ENCODE measurements around the gene ARL15. TPM values are rescaled to one million over a fixed set of nuclear protein-coding genes. Genes with fewer than 3 reads are reported as not detected.

The ARL15 gene
- total RNA-seq, 4 donors from 2014 or later: 8.5 to 19.1 (median 12.0) TPM

DNA sequence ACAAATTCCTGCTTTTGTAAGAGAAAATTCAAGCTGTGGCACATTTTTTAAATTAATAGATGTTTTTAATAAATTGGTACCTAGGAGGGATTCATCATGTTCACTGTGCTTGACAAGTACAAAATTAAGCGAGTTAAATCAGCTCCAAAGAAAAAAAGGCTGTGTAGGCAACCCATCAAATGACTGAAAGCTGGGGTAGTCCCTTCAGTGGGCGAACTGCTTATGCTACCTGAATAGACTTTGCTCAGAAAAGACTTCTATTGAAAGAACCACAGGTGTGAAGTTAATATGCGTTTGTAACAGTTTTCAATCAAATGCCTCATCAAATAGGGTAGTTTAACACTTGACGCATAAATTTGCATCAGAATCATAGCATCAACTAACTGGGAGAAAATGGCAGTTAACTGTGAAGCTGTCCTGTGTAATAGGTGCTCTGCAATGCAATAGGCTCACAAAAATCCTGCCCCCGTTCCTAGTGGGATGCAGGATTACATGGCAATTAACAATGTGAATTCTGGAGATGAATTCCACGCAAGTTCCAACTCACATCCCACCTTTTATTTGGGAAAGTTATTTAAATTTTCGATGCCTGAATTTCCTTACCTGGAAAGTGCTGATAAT, 14.4 kb upstream of the ARL15 start:
- DNase-seq: no peak
- WGBS, 2 donors: 80 to 88% methylated on average over 7 of the region's 7 CpGs

DNA sequence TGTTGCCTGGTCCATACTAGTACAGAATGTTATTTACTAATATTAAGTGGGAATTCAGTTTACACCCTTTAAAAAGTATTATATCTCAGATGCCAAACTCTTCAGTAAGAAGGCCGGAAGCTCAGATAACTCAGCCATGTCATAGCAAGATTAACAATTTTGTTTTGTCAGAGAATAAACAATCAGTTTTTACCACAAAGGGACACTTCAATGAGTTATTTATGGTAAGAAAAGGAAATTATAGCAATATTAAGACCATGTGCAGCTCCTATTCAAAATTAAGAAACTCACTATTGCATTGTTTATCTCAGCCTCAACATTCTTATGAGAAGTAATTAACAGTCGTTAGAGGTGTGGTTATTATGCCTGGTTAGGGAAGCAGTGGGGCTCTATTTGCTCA, 13.1 kb upstream of the ARL15 start:
- Histone ChIP-seq H3K27me3 (no peaks in the 10 kb centered on the region), H3K4me1 (no peaks in the 10 kb centered on the region), H3K9me3 (no peaks in the 10 kb centered on the region), H3K4me3 (no peak overlapping the region), H3K27ac (no peak overlapping the region), H3K36me3 (no peaks in the 10 kb centered on the region)
- no peak for DNase-seq
- intact Hi-C loops (cut with DNase I): no loop called here
- WGBS, 2 donors: 53 to 72% methylated on average over 2 of the region's 2 CpGs
- TF ChIP-seq, protein P1, sequence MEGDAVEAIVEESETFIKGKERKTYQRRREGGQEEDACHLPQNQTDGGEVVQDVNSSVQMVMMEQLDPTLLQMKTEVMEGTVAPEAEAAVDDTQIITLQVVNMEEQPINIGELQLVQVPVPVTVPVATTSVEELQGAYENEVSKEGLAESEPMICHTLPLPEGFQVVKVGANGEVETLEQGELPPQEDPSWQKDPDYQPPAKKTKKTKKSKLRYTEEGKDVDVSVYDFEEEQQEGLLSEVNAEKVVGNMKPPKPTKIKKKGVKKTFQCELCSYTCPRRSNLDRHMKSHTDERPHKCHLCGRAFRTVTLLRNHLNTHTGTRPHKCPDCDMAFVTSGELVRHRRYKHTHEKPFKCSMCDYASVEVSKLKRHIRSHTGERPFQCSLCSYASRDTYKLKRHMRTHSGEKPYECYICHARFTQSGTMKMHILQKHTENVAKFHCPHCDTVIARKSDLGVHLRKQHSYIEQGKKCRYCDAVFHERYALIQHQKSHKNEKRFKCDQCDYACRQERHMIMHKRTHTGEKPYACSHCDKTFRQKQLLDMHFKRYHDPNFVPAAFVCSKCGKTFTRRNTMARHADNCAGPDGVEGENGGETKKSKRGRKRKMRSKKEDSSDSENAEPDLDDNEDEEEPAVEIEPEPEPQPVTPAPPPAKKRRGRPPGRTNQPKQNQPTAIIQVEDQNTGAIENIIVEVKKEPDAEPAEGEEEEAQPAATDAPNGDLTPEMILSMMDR (IDR thresholded peaks at IDR 0.05): no peak
- TF ChIP-seq POLR2A (IDR thresholded peaks at IDR 0.05): no peak

More for the DNA sequence above, 14.4 kb upstream of the ARL15 start:
- H3K4me1 ChIP-seq: no peaks in the 10 kb centered on the region
- no peaks in the 10 kb centered on the region for H3K36me3 ChIP-seq
- TF ChIP-seq POLR2A (IDR thresholded peaks at IDR 0.05): no peak
- TF ChIP-seq, protein P1 (IDR thresholded peaks at IDR 0.05): no peak
- H3K27ac ChIP-seq: no peak overlapping the region
- H3K27me3 ChIP-seq: no peaks in the 10 kb centered on the region
- intact Hi-C loops (cut with DNase I): no loop called here
- no peak overlapping the region for H3K4me3 ChIP-seq
- H3K9me3 ChIP-seq: no peaks in the 10 kb centered on the region

DNA sequence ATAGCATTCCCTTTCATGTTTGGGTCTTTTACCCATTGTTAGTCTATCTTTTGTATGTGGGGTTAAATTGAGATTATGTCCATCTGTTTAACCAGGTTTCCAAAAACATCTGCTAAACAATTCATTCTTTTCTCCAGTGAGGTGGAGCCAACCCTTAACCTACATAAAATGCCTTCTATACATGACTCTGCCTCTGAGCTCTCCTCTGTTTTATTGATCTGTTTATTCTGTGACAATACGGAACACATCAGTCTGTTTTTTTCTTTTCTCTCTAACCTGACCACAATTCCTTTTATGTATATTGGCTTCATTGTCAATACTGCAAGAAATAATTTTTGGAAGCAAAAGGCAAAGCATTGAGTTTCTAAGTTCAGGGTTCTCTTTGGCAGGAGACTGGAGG, 9.9 kb upstream of the ARL15 start:
- Histone ChIP-seq H3K4me1 (peaks cover 0 to 5% (median 0%) of the 10 kb centered on the region in 3 donors), H3K27ac (no peak overlapping the region), H3K27me3 (no peaks in the 10 kb centered on the region), H3K9me3 (no peaks in the 10 kb centered on the region), H3K36me3 (no peaks in the 10 kb centered on the region), H3K4me3 (no peak overlapping the region)
- no peak for TF ChIP-seq POLR2A (IDR thresholded peaks at IDR 0.05)
- TF ChIP-seq, protein P1 (IDR thresholded peaks at IDR 0.05): no peak
- 81 to 95% methylated on average over 1 of the region's 1 CpG for WGBS, 2 donors
- DNase-seq: no peak
- intact Hi-C loops (cut with DNase I): no loop called here

DNA sequence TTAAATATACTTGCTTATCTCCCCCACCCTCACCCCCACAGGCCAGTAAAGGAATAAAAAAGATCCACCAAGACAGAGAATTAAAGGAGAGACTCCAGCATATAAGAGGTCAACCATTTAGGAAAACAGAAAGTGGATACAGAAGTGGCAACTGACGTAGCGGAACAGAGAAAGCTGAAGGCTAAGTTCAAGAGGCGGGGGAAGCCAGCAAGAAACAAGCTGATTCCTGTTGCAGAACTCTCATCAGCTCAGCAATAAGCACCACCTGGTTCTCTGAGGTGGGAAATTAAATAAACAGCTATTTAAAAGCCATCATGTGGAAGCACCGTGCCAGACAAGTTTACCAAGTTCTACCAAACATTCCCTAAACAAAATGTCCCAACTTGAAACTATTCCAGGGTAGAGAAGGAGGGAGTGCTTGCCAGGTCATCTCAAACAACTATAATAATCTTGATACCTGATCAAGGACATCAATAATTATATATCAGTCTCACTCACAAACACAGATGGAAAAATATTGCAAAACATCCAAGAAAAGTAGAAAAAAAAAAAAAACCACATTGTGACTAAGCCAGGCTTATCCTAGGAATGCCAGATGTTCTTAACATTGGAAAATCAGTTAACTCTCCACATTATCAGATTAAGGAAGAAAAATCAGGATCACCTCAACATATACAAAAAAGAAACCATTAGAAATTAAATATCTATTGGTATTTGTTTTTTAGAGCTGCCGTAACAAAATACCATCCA, 7.3 kb upstream of the ARL15 start:
- no peak for DNase-seq
- Histone ChIP-seq H3K4me1 (peaks cover 0 to 5% (median 0%) of the 10 kb centered on the region in 3 donors), H3K9me3 (no peaks in the 10 kb centered on the region), H3K36me3 (no peaks in the 10 kb centered on the region), H3K27me3 (no peaks in the 10 kb centered on the region), H3K27ac (no peak overlapping the region), H3K4me3 (no peak overlapping the region)
- TF ChIP-seq, protein P1 (IDR thresholded peaks at IDR 0.05): no peak
- no peak for TF ChIP-seq POLR2A (IDR thresholded peaks at IDR 0.05)
- WGBS, 2 donors: 53 to 54% methylated on average over 5 of the region's 5 CpGs
- intact Hi-C loops (cut with DNase I): no loop called here

DNA sequence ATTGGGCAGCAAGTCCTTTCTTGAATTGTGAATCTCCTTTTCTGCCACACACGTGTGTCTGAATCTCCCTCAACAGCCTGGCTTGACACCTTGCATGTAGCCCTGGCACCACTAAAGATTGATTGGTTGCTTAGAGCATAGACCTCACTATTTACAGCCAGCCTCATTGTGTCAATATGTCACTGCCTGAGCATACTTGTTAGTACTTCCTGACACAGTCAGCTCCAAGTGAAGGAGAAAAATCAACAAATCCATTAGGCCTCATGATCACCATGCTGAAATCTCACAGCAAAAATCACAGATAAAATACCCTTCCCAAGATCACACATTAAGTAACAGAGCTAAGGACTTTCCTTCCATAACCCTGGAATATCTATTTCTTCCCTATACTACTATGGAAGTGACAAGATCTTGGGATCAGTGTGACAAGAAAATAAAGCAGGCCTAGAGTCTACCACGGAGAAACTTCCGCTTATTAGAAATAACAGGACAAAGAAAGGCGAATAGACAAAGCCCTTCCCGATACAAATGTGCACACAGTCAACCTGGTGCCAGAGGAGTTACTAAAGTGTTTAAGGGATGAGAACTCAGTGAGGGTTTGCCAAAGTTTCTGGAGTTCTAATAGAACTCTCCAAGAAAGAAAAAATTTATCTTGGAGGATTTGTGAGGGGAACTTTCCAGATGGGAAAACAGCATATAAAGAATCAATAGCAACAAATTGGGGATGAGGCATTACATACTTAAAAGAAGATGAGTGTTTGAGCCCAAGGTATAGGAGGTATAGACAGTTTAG, 5.6 kb upstream of the ARL15 start:
- no peak overlapping the region for H3K27ac ChIP-seq
- TF ChIP-seq POLR2A (IDR thresholded peaks at IDR 0.05): no peak
- TF ChIP-seq, protein P1 (IDR thresholded peaks at IDR 0.05): no peak
- no peaks in the 10 kb centered on the region for H3K36me3 ChIP-seq
- intact Hi-C loops (cut with DNase I): no loop called here
- no peaks in the 10 kb centered on the region for H3K27me3 ChIP-seq
- H3K4me3 ChIP-seq: no peak overlapping the region
- 71 to 81% methylated on average over 5 of the region's 5 CpGs for WGBS, 2 donors
- H3K4me1 ChIP-seq: peaks cover 3 to 16% (median 3%) of the 10 kb centered on the region in 3 donors
- DNase-seq: no peak
- H3K9me3 ChIP-seq: no peaks in the 10 kb centered on the region

Data from esophagus squamous epithelium (tissue), 5 donors.